CD4-positive, alpha-beta T cell treated with Interleukin-17A for 1 hour (primary cell): ENCODE measurements around the gene GLIPR1L1.

ENCODE experiments used
- DNase-seq: peaks from one replicate; pipeline ENCODE4 v3.0.0-alpha.2; 2020

The GLIPR1L1 gene

GRCh38 chr12:75354011-75354410 lies 19.5 kb downstream of the GLIPR1L1 start:
- DNase-seq: no peak

- peak; percentile 9 for DNase-seq
Measured at GRCh38 chr12:75360920-75361319, 26.4 kb downstream of the GLIPR1L1 start.

GRCh38 chr12:75361408-75361807 lies 26.9 kb downstream of the GLIPR1L1 start:
- DNase-seq: no peak

GRCh38 chr12:75364919-75365318 lies 30.4 kb downstream of the GLIPR1L1 start:
- DNase-seq: no peak

- no peak for DNase-seq
Measured at GRCh38 chr12:75366629-75367028, 32.2 kb downstream of the GLIPR1L1 start.

GRCh38 chr12:75374971-75375370 lies 40.5 kb downstream of the GLIPR1L1 start:
- DNase-seq: no peak

GRCh38 chr12:75378354-75378753 lies 43.9 kb downstream of the GLIPR1L1 start:
- DNase-seq: no peak

- no peak for DNase-seq
Measured at GRCh38 chr12:75389061-75389460, 54.6 kb downstream of the GLIPR1L1 start.

- peak; percentile 8 for DNase-seq
Measured at GRCh38 chr12:75389706-75390105, 55.2 kb downstream of the GLIPR1L1 start.

GRCh38 chr12:75390156-75390898 lies 55.9 kb downstream of the GLIPR1L1 start:
- no peak for DNase-seq

GRCh38 chr12:75390899-75391538 lies 56.5 kb downstream of the GLIPR1L1 start, which contains the start of gene GLIPR1L2:
Gene GLIPR1L2 (plus strand): TSS chr12:75391089. CDS start chr12:75391117, 28 bp downstream.
- DNase-seq: peak; percentile 95

- no peak for DNase-seq
Measured at GRCh38 chr12:75404231-75404630, 69.8 kb downstream of the GLIPR1L1 start.

GRCh38 chr12:75407683-75408082 lies 73.2 kb downstream of the GLIPR1L1 start:
- no peak for DNase-seq

- no peak for DNase-seq
Measured at GRCh38 chr12:75409830-75410229, 75.4 kb downstream of the GLIPR1L1 start.

- no peak for DNase-seq
Measured at GRCh38 chr12:75414671-75415070, 80.2 kb downstream of the GLIPR1L1 start.

GRCh38 chr12:75419841-75420240 lies 85.4 kb downstream of the GLIPR1L1 start:
- DNase-seq: no peak
